Keratinocyte (primary cell): ENCODE measurements around the gene CST7. TPM values are rescaled to one million over a fixed set of nuclear protein-coding genes. Genes with fewer than 3 reads are reported as not detected.

Source experiments
- DNase-seq: peaks from one replicate; pipeline ENCODE4 v3.0.0-alpha.2; 2011; ENCODE audit warnings: low read depth, missing footprints, low spot score
- FAIRE-seq: peaks from 2 replicates; lab custom pipeline; 2011; peaks lifted over from hg19 to GRCh38; lab: Jason Lieb, UNC
- H2AFZ ChIP-seq: 2 replicates; pipeline ENCODE4 v1.6.0; 2012; ENCODE audit warnings: low read length, control low read depth, inconsistent platforms; ENCODE audit not compliant: control insufficient read depth
- H3K27ac ChIP-seq: 2 replicates; pipeline ENCODE4 v1.5.1; 2011; ENCODE audit warnings: low read length; ENCODE audit not compliant: control insufficient read depth, insufficient read depth
- H3K27me3 ChIP-seq: 3 replicates; pipeline ENCODE4 v1.6.0; 2011; ENCODE audit warnings: low read length; ENCODE audit not compliant: control insufficient read depth, insufficient read depth; ENCODE audit errors: extremely low read depth
- H3K36me3 ChIP-seq, 2 experiments: 2 replicates in 1 of 2; 3 replicates in 1 of 2; pipeline ENCODE4 v1.5.1; 2011; ENCODE audit warnings: low read length in 2 of 2, mild to moderate bottlenecking in 1 of 2; ENCODE audit not compliant: control insufficient read depth in 2 of 2, insufficient read depth in 2 of 2; ENCODE audit errors: extremely low read depth in 1 of 2
- H3K4me1 ChIP-seq: 3 replicates; pipeline ENCODE4 v1.5.1; 2011; ENCODE audit warnings: low read length; ENCODE audit not compliant: control insufficient read depth, insufficient read depth; ENCODE audit errors: extremely low read depth
- H3K4me2 ChIP-seq: 3 replicates; pipeline ENCODE4 v1.6.0; 2011; ENCODE audit warnings: low read depth, low read length; ENCODE audit not compliant: control insufficient read depth, insufficient read depth; ENCODE audit errors: extremely low read depth
- H3K4me3 ChIP-seq, 3 experiments: fragments of 200-600 bp in 1 of 3; sonication (generic) in 1 of 3; 2 replicates in 2 of 3; 3 replicates in 1 of 3; pipeline ENCODE4 v1.5.1; 2011 to 2016; ENCODE audit warnings: low read length in 3 of 3, mild to moderate bottlenecking in 3 of 3, control low read depth in 2 of 3, inconsistent platforms in 1 of 3, low read depth in 1 of 3, mixed read lengths in 1 of 3, mixed run types in 1 of 3, moderate library complexity in 1 of 3; ENCODE audit not compliant: control insufficient read depth in 2 of 3, insufficient read depth in 2 of 3; ENCODE audit errors: extremely low read depth in 1 of 3
- H3K79me2 ChIP-seq: 2 replicates; pipeline ENCODE4 v1.6.0; 2012; ENCODE audit warnings: low read length; ENCODE audit not compliant: control insufficient read depth, insufficient read depth
- H3K9ac ChIP-seq: 3 replicates; pipeline ENCODE4 v1.6.0; 2011; ENCODE audit warnings: low read length; ENCODE audit not compliant: control insufficient read depth, insufficient read depth; ENCODE audit errors: extremely low read depth
- H3K9me1 ChIP-seq: 3 replicates; pipeline ENCODE4 v1.6.0; 2011; ENCODE audit warnings: low read length; ENCODE audit not compliant: control insufficient read depth, insufficient read depth; ENCODE audit errors: extremely low read depth
- H3K9me3 ChIP-seq: 2 replicates; pipeline ENCODE4 v1.5.1; 2012; ENCODE audit warnings: low read depth, low read length; ENCODE audit not compliant: control insufficient read depth
- H4K20me1 ChIP-seq: 3 replicates; pipeline ENCODE4 v1.6.0; 2011; ENCODE audit warnings: low read length; ENCODE audit not compliant: control insufficient read depth, insufficient read depth; ENCODE audit errors: extremely low read depth
- CTCF ChIP-seq, 3 experiments: IDR thresholded peaks in 1 of 3; conservative IDR thresholded peaks in 1 of 3; optimal IDR thresholded peaks in 1 of 3; 2 replicates in 2 of 3; 3 replicates in 1 of 3; pipeline versions ENCODE3 to v1.5.1; 2011; ENCODE audit warnings: low read length in 3 of 3, mild to moderate bottlenecking in 3 of 3, moderate library complexity in 2 of 3, control low read depth in 1 of 3, inconsistent platforms in 1 of 3; ENCODE audit not compliant: insufficient read depth in 2 of 3; ENCODE audit errors: extremely low read depth in 1 of 3
- EZH2 ChIP-seq: IDR thresholded peaks from one replicate; pipeline ENCODE4 v1.6.1; 2012; ENCODE audit warnings: inconsistent platforms, mild to moderate bottlenecking, low read length, moderate library complexity
- dilution Hi-C: fragments of 300-500 bp; cut with MboI; formaldehyde crosslinking; loops from one replicate; pipeline ENCODE4 v1.7.0; 2020; ENCODE audit warnings: low sequenced_read_pairs; ENCODE audit not compliant: extremely low pct_ligation_motif_present
- polyA plus RNA-seq, 5 experiments: library from polyadenylated mRNA; depleted of rRNA in 3 of 5; stranded (reverse) in 3 of 5; stranded (forward) in 1 of 5; unstranded in 1 of 5; fragments of >200 nt; gene quantifications; 1 replicate in 1 of 5; 2 replicates in 3 of 5; 3 replicates in 1 of 5; pipeline versions ENCODE4 v1.2.1 to v1.2.3, GENCODE V29; 2011 to 2012; ENCODE audit warnings: missing spikeins in 2 of 5, low read depth in 1 of 5, low replicate concordance in 1 of 5

The CST7 gene
- polyA plus RNA-seq, 1 donor (not counting 4 experiments of a cell fraction or from before 2014, with no cell fraction given), result not detected

- Histone ChIP-seq H3K27ac (no peak overlapping the region), H3K36me3 (peaks cover 3 to 5% of the 10 kb centered on the region in 2 experiments), H3K27me3 (no peaks in the 10 kb centered on the region), H3K9me3 (no peaks in the 10 kb centered on the region), H3K9ac (no peak overlapping the region), H2AFZ (no peak overlapping the region), H4K20me1 (no peaks in the 10 kb centered on the region), H3K79me2 (peaks cover 26% of the 10 kb centered on the region), H3K9me1 (no peaks in the 10 kb centered on the region), H3K4me3 (no peak overlapping the region), H3K4me1 (peaks cover 2% of the 10 kb centered on the region), H3K4me2 (no peak overlapping the region)
- dilution Hi-C loops, result no loop called here
- FAIRE-seq (no peak), DNase-seq (no peak)
- TF ChIP-seq EZH2, result no peak
- no peak for TF ChIP-seq CTCF (optimal IDR thresholded peaks at IDR 0.05 in 1 of 3, IDR thresholded peaks at IDR 0.05 in 1 of 3, conservative IDR thresholded peaks at IDR 0.05 in 1 of 3; ENCODE audit: extremely low read depth in 1 of 3, insufficient read depth in 2 of 3, low read length in 3 of 3)
These were observed 36.7 kb downstream of the CST7 start for GRCh38 chr20:24985802-24986201.

- Histone ChIP-seq H3K9ac (no peak overlapping the region), H2AFZ (no peak overlapping the region), H3K9me3 (no peaks in the 10 kb centered on the region), H3K27me3 (no peaks in the 10 kb centered on the region), H3K4me3 (no peak overlapping the region), H4K20me1 (no peaks in the 10 kb centered on the region), H3K4me1 (peaks cover 9% of the 10 kb centered on the region), H3K36me3 (peaks cover 3 to 5% of the 10 kb centered on the region in 2 experiments), H3K27ac (no peak overlapping the region), H3K4me2 (no peak overlapping the region), H3K9me1 (no peaks in the 10 kb centered on the region), H3K79me2 (peaks cover 28% of the 10 kb centered on the region)
- no peak for DNase-seq
- TF ChIP-seq EZH2, result no peak
- TF ChIP-seq CTCF (optimal IDR thresholded peaks at IDR 0.05 in 1 of 3, IDR thresholded peaks at IDR 0.05 in 1 of 3, conservative IDR thresholded peaks at IDR 0.05 in 1 of 3; ENCODE audit: extremely low read depth in 1 of 3, insufficient read depth in 2 of 3, low read length in 3 of 3), result no peak
- dilution Hi-C loops, result no loop called here
- FAIRE-seq, result no peak
These were observed 37.5 kb downstream of the CST7 start for GRCh38 chr20:24986436-24987015.
